ENCODE results near the gene ATG3. TPM values are rescaled to one million over a fixed set of nuclear protein-coding genes. Genes with fewer than 3 reads are reported as not detected.

ATG3 gene
- 41.0 TPM for total RNA-seq
- long read RNA-seq, transcript ATG3-201 (12 exons, 1,570 nt) = major isoform, 66 of 73 reads
- long read RNA-seq, partial matches to known transcripts = 1 of 73 reads
- long read RNA-seq, other reads (novel, unspliced or antisense) = 4 of 73 reads

GRCh38 chr3:112561734-112562529 is at the start of gene ATG3, which contains the start of gene SLC35A5:
ATG3 (minus strand) TSS chr3:112561962; CDS start chr3:112561528, 434 bp downstream.
SLC35A5 (plus strand) TSS chr3:112562045; CDS start chr3:112563404, 1,359 bp downstream.
- DNase-seq (ENCODE audit: low spot score) = peak; percentile 100
- intact Hi-C loops (cut with DNase I) = loop anchor here (5.0 kb wide), 1 partner anchor 430 kb away; the partner anchor contains the start of gene GTPBP8

GRCh38 chr3:112610121-112610520 is 48.4 kb upstream of the ATG3 start:
- intact Hi-C loops (cut with DNase I) = no loop called here
- no peak for DNase-seq (ENCODE audit: low spot score)

- intact Hi-C loops (cut with DNase I) = no loop called here
- no peak for DNase-seq (ENCODE audit: low spot score)
Observed at GRCh38 chr3:112607863-112608262, 46.1 kb upstream of the ATG3 start.

- intact Hi-C loops (cut with DNase I) = no loop called here
- no peak for DNase-seq (ENCODE audit: low spot score)
Observed at GRCh38 chr3:112606098-112606497, 44.3 kb upstream of the ATG3 start.

GRCh38 chr3:112605285-112605684 is 43.5 kb upstream of the ATG3 start:
- intact Hi-C loops (cut with DNase I) = no loop called here
- DNase-seq (ENCODE audit: low spot score) = no peak

- intact Hi-C loops (cut with DNase I) = no loop called here
- no peak for DNase-seq (ENCODE audit: low spot score)
Observed at GRCh38 chr3:112604536-112604935, 42.8 kb upstream of the ATG3 start.

- DNase-seq (ENCODE audit: low spot score) = no peak
- intact Hi-C loops (cut with DNase I) = no loop called here
Observed at GRCh38 chr3:112602217-112602838, 40.6 kb upstream of the ATG3 start.

- DNase-seq (ENCODE audit: low spot score) = no peak
- intact Hi-C loops (cut with DNase I) = no loop called here
Observed at GRCh38 chr3:112598731-112599130, 37.0 kb upstream of the ATG3 start.

- intact Hi-C loops (cut with DNase I) = no loop called here
- DNase-seq (ENCODE audit: low spot score) = no peak
Observed at GRCh38 chr3:112597945-112598344, 36.2 kb upstream of the ATG3 start.

- intact Hi-C loops (cut with DNase I) = no loop called here
Observed at GRCh38 chr3:112594856-112595255, 33.1 kb upstream of the ATG3 start.

GRCh38 chr3:112593258-112593657 is 31.5 kb upstream of the ATG3 start:
- intact Hi-C loops (cut with DNase I) = no loop called here
- no peak for DNase-seq (ENCODE audit: low spot score)

More at GRCh38 chr3:112594856-112595255, 33.1 kb upstream of the ATG3 start:
- no peak for DNase-seq (ENCODE audit: low spot score)

- intact Hi-C loops (cut with DNase I) = no loop called here
Observed at GRCh38 chr3:112587336-112587735, 25.6 kb upstream of the ATG3 start.

GRCh38 chr3:112585782-112586181 is 24.0 kb upstream of the ATG3 start:
- intact Hi-C loops (cut with DNase I) = no loop called here
- DNase-seq (ENCODE audit: low spot score) = no peak

More at GRCh38 chr3:112587336-112587735, 25.6 kb upstream of the ATG3 start:
- DNase-seq (ENCODE audit: low spot score) = no peak

GRCh38 chr3:112583105-112583504 is 21.3 kb upstream of the ATG3 start:
- intact Hi-C loops (cut with DNase I) = loop anchor here (5.0 kb wide), 3 partner anchors 59 to 394 kb away; partner anchors contain the start of genes CCDC80 and CD200R1
- no peak for DNase-seq (ENCODE audit: low spot score)

GRCh38 chr3:112582244-112582874 is 20.6 kb upstream of the ATG3 start:
- intact Hi-C loops (cut with DNase I) = loop anchor here (5.0 kb wide), 3 partner anchors 60 to 395 kb away; partner anchors contain the start of genes CCDC80 and CD200R1
- DNase-seq (ENCODE audit: low spot score) = no peak

- no peak for DNase-seq (ENCODE audit: low spot score)
Observed at GRCh38 chr3:112579697-112580096, 17.9 kb upstream of the ATG3 start.

GRCh38 chr3:112579232-112579631 is 17.5 kb upstream of the ATG3 start:
- intact Hi-C loops (cut with DNase I) = no loop called here

More at GRCh38 chr3:112579697-112580096, 17.9 kb upstream of the ATG3 start:
- intact Hi-C loops (cut with DNase I) = loop anchor here (5.0 kb wide), 3 partner anchors 63 to 398 kb away; partner anchors contain the start of genes CCDC80 and CD200R1

GRCh38 chr3:112572701-112573100 is 10.9 kb upstream of the ATG3 start:
- intact Hi-C loops (cut with DNase I) = no loop called here
- DNase-seq (ENCODE audit: low spot score) = no peak

More at GRCh38 chr3:112579232-112579631, 17.5 kb upstream of the ATG3 start:
- no peak for DNase-seq (ENCODE audit: low spot score)

- intact Hi-C loops (cut with DNase I) = no loop called here
- DNase-seq (ENCODE audit: low spot score) = no peak
Observed at GRCh38 chr3:112569265-112569664, 7.5 kb upstream of the ATG3 start.

- intact Hi-C loops (cut with DNase I) = no loop called here
Observed at GRCh38 chr3:112568642-112569041, 6.9 kb upstream of the ATG3 start.

More at GRCh38 chr3:112568642-112569041, 6.9 kb upstream of the ATG3 start:
- no peak for DNase-seq (ENCODE audit: low spot score)
